Activated CD4-positive, CD25-positive, alpha-beta regulatory T cell (primary cell): ENCODE measurements around the gene THNSL1.

Source experiments
- DNase-seq, 4 experiments: peaks; one replicate each; lab custom pipeline; 2025; lab: John Stamatoyannopoulos, UW

THNSL1 gene

DNA sequence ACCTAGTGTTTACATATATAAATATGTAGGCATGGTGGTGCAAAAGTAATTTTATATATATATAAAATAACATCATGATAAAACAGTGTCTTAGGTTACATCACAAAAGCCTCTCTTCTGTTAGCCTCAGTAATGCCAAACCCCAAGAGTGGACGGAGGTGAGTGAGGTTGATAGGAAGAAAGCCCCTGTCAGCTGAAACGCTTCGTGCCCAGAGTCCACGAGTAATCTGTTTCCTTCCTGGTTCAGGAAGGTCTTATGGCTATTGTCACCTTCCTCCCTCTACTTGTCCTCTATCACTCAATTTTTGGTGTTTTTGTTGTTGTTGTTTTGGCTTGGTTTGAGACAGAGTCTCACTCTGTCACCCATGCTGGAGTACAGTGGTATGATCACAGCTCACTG, 41.5 kb downstream of the THNSL1 start:
- no peak for DNase-seq

DNA sequence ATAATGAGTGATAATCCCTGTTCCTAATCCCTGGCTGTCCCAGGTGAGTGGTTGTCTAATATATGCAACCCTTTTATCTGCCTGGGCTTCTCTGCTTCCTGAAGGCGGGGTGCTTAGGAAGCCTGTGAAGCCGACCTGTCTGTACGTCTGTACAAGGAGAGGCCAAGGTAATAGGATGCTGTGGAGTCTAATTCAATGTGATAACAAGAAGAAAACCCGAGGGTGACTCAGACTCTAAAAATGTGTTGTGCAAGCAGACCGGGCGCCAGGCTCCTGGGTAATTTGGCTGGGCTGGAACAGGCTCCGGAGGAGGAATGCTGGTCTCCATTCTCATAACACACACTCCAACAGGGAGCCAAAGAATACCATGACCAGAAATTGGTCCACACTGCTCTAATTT, 43.6 kb downstream of the THNSL1 start:
- no peak for DNase-seq

DNA sequence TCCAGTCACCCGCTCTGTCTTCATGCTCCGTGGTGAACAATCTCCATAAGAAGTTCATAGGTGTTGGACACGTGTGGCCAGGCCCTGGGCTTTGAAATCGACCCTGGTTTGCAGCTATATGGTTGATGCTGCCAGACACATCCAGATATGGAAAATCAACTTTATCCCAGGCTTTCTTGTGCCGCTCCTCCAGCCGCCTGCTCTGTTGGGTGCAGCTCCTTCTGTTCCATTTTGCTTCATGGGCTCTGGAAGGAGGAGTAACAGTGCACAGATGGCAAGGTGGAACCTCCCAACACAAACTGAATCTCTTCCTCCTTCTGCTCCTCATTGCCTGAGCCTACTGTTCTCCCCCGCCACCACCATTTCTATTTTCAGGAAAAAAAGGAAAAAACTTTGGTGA, 44.7 kb downstream of the THNSL1 start:
- no peak for DNase-seq

DNA sequence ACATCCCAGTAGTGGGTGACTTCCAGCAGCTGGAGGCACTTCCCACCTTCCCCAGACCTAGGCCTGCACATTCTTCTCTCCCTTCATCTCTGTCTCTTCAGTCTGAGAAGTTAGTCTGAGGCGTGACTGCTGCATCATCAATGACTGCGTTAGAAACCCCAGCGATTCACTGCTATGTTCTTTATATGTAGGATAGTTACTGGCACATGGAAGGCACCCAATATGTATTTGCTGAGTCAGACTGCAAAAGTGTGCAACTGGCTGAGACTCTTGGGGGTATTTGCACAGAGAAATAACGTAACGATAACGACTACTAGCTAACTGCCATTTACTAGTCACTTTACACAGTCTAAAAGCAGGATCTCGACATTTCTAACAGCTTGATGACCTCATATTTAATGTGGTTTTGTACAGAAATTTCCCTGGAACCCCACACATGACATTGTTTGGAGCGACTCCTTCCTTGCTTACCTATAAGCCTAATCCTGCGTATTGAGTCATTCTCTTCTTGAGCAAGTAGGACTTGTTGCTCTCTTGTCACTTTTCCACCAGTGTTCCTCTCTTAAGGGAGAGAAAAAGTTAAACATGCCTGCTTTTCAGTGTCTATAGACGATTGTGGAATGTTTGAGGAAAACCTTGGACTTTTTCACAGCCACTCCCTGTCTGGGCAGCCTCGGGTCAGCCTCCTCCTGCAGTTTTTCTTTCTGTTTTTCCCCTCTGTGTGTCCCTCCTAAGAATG, 45.5 kb downstream of the THNSL1 start:
- DNase-seq: no peak

DNA sequence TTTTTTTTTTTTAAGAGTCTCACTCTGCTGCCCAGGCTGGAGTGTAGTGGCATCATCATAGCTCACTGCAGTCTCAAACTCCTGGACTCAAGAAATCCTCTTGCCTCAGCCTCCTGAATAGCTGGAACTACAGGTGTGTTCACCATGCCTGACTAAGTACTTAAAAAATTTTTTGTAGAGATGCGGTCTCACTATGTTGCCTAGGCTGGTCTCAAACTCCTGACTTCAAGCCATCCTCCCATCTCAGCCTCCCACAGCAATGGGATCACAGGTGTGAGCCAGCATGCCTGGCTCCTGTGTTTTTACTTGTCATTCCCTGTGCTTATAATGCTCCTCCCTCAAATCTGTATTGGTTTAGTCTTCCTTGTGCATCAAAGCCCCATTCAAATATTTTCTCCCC, 46.7 kb downstream of the THNSL1 start:
- no peak for DNase-seq

DNA sequence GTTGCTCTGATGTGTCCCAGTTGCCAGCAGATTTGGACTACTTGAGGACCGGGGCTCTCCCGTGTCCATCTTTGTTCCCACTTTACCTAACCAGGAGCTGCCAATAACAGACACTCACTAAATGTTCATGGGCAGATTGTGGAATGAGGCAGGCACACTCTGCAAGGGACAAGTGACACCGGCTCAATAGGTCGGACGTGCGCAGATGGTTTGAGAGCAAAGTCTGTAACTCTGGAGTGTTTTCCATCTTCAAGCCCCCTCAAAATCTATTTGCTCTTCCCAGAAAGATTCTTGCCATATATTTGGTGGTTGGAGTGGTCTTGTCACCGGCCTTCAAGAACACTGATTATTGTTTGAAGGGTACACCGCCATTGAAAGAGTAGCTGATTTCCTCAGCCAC, 47.2 kb downstream of the THNSL1 start:
- DNase-seq: no peak

DNA sequence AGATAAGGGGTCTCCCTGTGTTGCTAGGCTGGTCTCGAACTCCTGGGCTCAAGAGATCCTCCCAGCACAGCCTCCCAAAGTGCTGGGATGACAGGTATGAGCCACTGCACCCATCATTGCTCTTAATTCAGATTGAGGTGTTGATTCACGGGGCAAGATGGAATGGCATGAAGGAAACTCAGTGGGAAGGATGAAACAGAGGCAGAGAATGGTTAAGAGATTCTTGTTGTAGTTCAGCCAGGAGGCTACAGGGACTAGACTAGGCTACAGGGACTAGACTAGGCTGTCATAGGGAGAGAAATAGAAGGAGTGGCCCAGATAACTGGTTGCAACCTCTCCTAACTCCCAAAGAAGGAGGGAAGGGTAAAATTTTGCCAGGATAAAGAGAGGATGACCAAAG, 48.0 kb downstream of the THNSL1 start:
- DNase-seq: no peak

DNA sequence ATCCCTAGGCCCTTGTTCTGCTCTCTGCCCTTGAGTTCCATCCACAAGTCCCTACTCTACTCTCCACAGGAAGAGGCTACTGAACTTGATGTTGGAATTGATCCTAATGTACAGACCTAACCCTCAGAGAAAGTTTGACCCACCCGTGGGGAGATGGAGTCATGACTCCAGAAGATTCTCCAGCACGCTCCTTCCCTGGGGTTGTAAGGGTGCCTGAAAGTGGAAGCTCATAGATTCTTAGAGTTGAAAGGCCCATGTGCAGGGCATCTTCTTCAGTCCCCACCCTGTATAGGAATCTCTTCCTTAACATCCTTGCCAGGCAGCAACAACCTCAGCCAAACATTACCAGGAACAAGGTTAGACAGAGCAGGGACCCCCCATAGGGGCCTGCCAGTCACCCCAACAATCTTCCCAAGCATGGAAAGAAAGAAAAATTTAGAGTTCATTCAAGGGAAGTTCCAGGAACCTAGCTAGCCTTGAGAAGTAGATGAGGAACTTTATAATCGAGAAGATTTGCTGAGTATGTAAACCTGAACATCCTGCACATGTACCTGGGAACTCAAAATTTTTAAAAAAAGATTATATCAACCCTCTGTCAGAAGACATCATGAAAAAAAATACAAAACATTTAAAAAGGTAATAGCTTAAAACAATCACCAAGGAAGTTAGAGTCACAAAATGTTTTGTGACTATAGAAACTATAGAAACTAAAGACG, 49.5 kb downstream of the THNSL1 start:
- no peak for DNase-seq

DNA sequence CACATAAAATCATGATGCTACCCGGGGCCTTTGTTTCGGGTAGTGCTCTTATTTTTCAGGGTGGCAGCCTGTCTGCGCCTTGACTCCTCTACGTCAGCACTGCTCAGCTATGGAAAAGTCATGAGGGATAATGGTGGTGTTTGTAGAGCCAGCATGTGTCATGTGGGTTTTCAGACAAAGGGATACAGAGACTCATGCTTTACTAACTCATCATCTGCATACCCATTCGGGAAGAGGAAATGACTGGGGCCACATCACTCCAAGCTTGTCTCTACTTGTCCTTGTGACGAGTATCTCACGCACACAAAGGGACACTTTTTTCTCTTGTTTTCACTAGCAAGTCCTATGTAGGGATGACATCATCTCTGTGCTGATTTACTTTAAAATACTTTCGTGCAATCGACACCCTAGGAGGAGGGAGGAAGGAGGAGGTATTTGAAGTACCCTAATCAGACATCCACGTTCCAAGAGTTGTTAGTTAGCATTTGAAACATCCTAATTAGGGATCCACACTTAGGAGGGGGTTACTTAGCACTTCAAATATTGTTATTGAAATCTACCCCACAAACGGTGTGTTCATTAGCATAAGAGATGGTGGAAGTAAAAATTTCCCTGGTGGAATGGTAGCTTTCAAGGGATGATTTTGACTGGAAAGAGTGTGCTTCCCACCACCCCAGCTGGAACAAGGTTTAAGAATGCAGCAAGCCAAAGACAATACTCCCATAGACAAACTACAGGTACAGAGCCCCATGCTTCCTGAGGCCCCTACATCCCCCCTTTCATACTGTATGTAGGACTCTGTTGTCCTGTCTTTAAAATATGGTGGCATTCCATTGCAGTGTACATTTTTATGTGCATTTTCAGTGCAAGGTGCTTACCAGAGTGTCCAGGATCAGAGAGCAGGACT, 52.0 kb downstream of the THNSL1 start:
- no peak for DNase-seq

DNA sequence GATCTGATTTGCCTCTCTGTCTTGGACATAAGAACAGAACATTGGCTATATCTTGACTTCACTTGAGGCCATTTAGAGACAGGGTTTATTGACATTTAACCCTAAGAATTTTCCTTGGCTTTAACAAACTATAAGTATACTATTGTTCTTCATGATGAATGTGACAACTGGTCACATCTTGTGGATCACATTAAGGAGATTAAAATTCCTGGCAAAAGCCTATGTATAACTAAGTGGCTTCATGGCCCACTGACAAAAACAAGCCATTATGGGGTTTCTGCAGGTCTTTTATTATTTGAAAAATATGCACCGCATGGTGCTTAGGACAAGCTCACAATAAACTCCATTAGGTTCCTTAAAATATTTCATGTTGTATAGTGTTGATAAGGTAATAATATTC, 54.8 kb downstream of the THNSL1 start:
- no peak for DNase-seq

DNA sequence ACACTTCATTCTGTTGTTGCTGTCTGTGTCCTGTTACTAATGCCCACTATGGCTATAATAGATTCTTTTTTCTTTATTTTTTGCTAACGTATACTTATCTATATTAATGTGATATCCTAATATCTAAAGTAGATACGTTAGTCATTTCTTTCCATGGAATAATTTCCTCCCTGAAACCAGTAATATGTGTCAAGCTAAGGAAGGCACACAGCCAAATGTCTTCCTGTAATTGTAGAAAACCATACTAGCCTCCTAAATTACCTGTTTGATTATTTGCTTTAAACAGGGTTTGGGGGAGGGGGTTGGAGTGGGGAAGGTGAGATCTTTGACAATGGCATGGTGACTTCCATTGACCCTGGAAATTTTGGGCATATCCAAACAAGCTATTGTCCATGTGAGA, 56.4 kb downstream of the THNSL1 start:
- no peak for DNase-seq

DNA sequence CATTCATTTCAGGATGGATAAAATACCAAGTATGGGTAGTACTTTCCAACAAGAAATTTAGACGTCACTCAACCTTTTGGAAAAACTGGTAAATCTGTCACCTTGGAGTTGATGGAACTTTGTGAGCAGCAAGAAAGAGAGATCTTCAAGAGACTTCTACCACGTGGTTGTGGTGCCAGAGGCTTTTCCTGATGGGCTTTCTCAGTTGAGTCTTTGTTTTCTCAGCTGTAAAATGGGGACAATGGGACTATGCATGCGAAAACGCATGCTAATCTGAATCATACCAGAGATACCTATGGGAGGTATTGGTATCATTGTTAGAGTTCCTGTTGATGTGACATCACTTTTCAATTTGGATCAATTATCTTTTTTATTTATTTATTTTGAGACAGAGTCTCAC, 59.4 kb downstream of the THNSL1 start:
- DNase-seq: no peak
